Amygdala (tissue), 56 donors: ENCODE results near the gene ZNF33A.
A peak's percentile ranks its signal among the peaks of the same experiment; 100 is the strongest.
"Not testable (repeated sequence)": the region's sequence is repeated elsewhere in the genome, so short reads cannot be mapped to it uniquely, and the experiment has no call there.

Experiments
- DNase-seq, 56 donors: peaks; one replicate each; lab custom pipeline; 2025; lab: John Stamatoyannopoulos, UW

Gene ZNF33A

DNA sequence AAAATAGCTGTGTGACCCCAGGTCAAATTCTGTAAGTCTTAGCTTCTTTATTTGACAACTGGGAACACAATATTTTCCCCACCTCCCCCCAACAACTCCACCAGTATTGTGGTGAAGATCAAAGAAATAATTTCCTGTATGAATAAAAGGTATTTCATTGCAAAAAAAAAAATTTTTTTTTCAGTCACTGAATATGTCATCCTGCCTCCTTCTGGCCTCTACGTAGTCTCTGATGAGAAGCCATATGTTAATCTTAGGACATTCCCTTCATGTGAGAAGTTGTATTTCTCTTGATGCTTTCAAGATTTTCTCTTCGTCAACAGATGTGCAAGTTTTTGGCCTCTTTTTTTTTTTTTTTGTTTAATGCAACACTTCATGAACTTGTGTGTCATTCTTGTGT is 33.0 kb downstream of the ZNF33A start:
- no peak for DNase-seq

GRCh38 chr10:38045129-38045528 is 34.7 kb downstream of the ZNF33A start:
- no peak for DNase-seq

- no peak for DNase-seq
Observed at GRCh38 chr10:38047666-38048065, 37.2 kb downstream of the ZNF33A start.

GRCh38 chr10:38050212-38050611 is 39.7 kb downstream of the ZNF33A start:
- no peak for DNase-seq

- no peak for DNase-seq
Observed at GRCh38 chr10:38054361-38054797, 43.9 kb downstream of the ZNF33A start.

DNA sequence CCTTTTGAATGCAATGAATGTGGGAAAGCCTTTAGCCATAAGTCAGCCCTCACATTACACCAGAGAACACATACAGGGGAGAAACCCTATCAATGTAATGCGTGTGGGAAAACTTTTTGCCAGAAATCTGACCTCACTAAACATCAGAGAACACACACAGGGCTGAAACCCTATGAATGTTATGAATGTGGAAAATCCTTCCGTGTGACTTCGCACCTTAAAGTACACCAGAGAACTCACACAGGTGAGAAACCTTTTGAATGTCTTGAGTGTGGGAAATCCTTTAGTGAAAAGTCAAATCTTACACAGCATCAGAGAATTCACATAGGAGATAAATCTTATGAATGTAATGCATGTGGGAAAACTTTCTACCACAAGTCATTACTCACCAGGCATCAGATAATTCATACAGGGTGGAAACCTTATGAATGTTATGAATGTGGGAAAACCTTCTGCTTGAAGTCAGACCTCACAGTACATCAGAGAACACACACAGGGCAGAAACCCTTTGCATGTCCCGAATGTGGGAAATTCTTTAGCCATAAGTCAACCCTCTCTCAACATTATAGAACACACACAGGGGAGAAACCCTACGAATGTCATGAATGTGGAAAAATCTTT is 44.9 kb downstream of the ZNF33A start:
- DNase-seq = not testable (repeated sequence)

DNA sequence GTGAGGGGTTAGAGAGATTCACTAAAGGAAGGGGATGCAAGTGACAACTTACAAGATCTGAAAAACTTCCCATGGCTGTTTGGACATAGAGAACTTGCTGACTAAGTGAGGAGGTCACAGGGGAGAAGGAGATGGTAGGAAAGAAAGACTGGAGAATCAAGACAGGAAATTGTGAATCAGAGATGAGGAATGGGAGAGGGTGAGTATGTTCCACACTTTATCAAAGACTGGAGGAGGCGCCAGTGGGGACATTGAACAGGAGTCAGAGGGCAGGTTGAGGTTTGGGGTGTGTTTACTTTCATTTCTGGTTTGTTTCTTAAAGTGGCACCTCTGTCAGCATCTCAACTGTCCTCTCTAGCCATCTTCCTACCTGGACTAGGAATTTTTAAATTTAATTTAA is 59.2 kb downstream of the ZNF33A start:
- not testable (repeated sequence) for DNase-seq

DNA sequence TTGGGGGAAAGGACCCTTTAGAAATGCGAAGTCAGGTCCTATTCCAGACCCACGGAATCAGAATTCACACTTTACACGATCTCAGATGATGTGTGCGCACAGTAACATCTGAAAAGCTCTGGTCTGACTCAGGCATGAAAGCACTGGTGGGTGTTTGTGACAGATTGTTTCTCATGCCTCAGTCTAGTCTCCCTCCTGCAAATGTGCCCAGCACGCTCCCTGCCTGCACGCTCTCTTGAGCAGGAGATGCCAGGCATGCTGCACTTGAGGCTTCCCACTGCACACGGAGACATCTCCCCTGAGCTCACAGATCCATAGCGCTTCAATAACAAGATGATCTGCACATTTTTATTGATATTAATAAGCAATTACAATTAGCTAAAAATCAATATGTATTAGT is 60.0 kb downstream of the ZNF33A start:
- peak in 18 of 56 donors; percentile 3 to 48 (median 16) for DNase-seq

GRCh38 chr10:38072552-38072951 is 62.1 kb downstream of the ZNF33A start:
- no peak for DNase-seq

- DNase-seq = no peak
Observed at GRCh38 chr10:38076687-38077086, 66.2 kb downstream of the ZNF33A start.

DNA sequence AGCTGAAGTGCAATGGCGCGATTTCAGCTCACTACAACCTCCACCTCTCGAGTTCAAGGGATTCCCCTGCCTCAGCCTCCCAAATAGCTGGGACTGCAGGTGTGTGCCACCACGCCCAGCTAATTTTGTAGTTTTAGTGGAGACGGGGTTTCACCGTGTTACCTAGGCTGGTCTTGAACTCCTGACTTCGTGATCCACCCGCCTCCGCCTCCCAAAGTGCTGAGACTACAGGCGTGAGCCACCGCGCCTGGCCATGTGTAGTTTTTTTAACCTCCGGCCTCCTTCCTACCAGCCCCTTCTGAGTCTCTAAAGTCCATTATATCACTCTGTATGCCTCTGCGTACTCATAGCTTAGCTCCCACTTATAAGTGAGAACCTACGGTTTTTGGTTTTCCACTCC is 82.8 kb downstream of the ZNF33A start:
- not testable (repeated sequence) for DNase-seq

DNA sequence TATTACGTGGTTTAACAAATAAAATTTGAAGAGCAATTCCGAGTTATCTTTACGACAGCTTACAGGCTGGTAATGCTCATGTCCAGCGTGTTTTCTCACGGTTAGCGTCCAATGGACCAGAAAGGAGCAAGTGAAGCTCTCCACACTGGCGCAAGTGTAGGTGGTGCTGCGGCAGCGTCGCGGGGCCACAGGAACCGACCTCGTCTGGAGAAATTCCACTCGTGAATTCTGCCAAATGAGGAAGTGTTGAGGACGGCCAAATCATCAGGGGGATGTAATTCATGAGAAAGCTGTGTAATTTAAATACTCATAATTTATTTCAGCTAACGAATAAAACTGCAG is 83.3 kb downstream of the ZNF33A start:
- DNase-seq = peak in 2 of 56 donors; percentile 36 to 64

DNA sequence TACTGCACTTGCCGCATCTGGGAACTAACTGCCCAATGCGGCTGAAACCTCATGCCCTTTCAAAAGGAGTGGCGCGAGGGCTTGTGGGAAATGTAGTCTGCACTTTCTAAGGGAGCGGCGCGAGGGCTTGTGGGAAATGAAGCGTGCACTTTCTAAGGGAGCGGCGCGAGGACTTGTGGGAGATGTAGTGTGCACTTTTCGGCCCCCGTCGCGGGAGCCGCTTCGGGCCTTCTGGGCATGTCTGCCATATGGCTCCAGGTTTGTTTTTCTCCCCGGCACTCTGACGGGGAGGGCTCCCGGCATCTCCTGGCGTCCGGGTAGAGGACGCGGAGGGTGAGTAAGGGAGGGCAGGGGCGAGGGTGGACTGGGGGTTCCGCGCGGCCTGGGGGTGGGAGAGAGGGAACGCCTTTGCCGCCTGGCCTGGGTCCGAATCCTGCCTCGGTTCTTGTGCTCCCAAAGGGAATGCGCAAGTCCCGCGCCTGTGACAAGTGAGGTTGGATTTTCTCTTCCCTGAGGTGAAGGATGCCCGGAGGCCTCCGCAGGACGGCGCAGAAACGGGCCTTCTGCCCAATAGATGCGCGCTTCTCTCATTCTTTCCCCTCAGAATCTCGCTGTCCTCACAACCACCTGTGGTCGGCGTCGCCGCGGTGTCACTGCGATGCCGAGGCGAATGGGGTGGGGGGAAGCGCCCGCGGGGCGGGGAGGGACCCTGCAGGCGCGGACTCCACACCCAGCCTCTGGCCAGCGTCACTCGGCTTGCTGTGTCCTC is 83.9 kb downstream of the ZNF33A start, which contains the start of gene ZNF37A:
Gene ZNF37A, plus strand, starts transcription at position 180 of the 769 bp plus-strand sequence. CDS start 2,281 bp downstream, outside the sequence.
- peak; percentile 60 to 98 (median 91) for DNase-seq

DNA sequence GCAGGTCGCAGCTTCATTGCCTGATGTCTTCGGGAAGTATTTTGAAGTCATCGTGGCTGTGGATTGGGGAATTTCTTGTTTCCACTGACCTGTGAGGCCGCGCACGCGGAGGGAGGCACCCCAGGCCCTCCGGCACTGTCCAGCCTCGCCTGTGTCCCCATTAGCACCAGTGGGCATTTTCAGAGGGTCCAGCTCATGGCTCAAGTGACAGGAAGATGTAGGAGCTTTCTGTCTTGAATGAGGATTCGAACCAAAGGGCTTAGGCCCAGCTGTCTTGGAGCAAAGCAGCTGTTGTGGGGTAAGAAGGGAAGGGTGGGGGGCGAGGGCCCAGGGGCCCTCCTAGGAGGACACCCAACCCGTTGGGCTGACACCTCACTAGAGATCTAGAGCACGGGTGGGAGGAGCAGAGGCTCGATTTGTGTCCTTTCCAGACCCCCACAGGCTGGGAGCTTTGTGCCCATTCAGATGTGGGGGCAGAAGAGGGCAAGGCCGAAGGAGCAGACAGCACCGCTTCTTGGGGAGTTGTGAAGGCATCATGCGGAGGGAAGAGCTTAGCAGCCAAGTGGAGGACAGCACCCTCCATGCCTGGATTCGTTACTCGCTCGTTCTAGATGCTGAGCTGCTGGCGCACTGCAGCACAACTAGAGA is 84.6 kb downstream of the ZNF33A start:
- DNase-seq = peak in 4 of 56 donors; percentile 16 to 37 (median 34)

GRCh38 chr10:38102880-38103279 is 92.4 kb downstream of the ZNF33A start:
- DNase-seq = no peak

DNA sequence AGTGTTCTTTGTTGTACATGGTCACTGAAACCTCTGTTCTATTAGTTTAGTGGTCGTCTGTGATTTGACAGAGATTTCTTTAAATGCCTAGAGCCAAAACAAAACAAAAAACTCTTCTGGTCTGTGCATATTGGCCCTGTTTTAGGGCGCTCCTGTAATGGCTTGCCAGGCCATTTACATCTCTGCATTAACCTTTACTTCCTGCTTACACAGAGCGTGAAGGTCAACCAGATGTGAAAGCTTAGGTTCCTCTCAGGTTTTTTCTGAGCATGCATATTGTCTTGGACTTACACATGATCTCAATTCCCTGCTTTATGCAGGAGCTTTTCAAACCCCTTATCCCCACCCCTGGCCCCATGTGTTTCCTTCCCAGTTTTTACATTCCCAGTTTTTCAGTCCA is 93.3 kb downstream of the ZNF33A start:
- no peak for DNase-seq

DNA sequence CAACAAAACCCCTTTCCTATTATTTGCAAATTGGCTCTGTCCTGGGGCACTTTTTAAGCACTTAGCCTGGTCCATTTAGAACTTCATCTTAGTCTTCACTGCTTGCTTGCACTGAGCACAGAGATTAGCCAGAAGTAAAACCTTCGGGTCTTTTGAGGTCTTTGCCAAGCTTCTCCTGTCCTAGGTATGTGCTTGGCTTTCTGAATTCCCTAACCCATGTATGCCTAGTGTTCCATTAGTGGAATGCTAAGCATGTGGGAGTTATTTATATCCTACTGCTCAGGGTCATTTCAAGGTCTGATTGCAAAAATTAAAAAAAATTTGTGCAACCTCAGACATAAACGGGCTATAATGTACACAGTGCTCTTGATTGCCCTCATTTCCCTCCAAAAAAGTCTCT is 101.7 kb downstream of the ZNF33A start:
- no peak for DNase-seq
